HCT116 (cell line): ENCODE measurements around the gene SCNN1B. TPM values are rescaled to one million over a fixed set of nuclear protein-coding genes. Genes with fewer than 3 reads are reported as not detected.

Source experiments
- ATAC-seq: fragments of 200-7000 bp; cut with Tn5 transposase; 2 replicates; pipeline ENCODE4 v1.9.1; 2020; ENCODE audit warnings: mild to moderate bottlenecking, moderate library complexity
- BruUV-seq: library from RNA; stranded (reverse); fragments of 400-500 nt; replicated peaks from 2 replicates; lab custom pipeline; 2021; lab: Mats Ljungman, UMichigan
- CTCF ChIA-PET: fragments of 300-600 bp; sonication (Branson Sonifier 250); formaldehyde crosslinking; loops from one replicate; lab custom pipeline; 2021; ENCODE audit warnings: antibody characterized with exemption; lab: Charles Lee
- POLR2A ChIA-PET: fragments of 300-600, 350-600 bp; sonication (Branson Sonifier 250); formaldehyde crosslinking; loops from one replicate; lab custom pipeline; 2021; ENCODE audit warnings: antibody characterized with exemption; lab: Charles Lee
- RAD21 ChIA-PET, 2 experiments: fragments of 300-600 bp; sonication (Branson Sonifier 250); formaldehyde crosslinking; loops; one replicate each; lab custom pipeline; 2023; ENCODE audit warnings: low total read pairs in 2 of 2; ENCODE audit not compliant: uncharacterized antibody in 2 of 2, unreplicated experiment in 2 of 2, low non-redundant PET in 1 of 2; lab: Charles Lee
- DNase-seq: peaks from one replicate; pipeline ENCODE4 v3.0.0-alpha.2; 2010; ENCODE audit warnings: low read depth, low spot score
- H2AFZ ChIP-seq: fragments of 200-600 bp; shearing (Covaris generic), sonication (generic); 2 replicates; pipeline ENCODE4 v1.6.1; 2017; ENCODE audit warnings: low read depth, mixed run types, mixed read lengths, antibody characterized with exemption, low read length; ENCODE audit not compliant: poor library complexity, severe bottlenecking
- H3K27ac ChIP-seq: 2 replicates; pipeline ENCODE4 v1.5.1; 2012; ENCODE audit warnings: low read depth, low read length
- H3K27me3 ChIP-seq: fragments of 200-600 bp; sonication (generic); 2 replicates; pipeline ENCODE4 v1.6.1; 2016; ENCODE audit warnings: mixed run types, low read length, mixed read lengths; ENCODE audit not compliant: insufficient read depth
- H3K36me3 ChIP-seq, 2 experiments: fragments of 200-500 bp in 1 of 2; fragments of 200-600 bp in 1 of 2; sonication (Bioruptor generic) in 1 of 2; sonication (generic) in 1 of 2; 2 replicates each; pipeline versions ENCODE4 v1.5.1 to v1.6.1; 2014 to 2016; ENCODE audit warnings: low read length in 2 of 2, inconsistent platforms in 1 of 2, mixed read lengths in 1 of 2, mixed run types in 1 of 2; ENCODE audit not compliant: insufficient read depth in 2 of 2, control insufficient read depth in 1 of 2
- H3K4me1 ChIP-seq, 2 experiments: fragments of 200-600 bp in 1 of 2; sonication (generic) in 1 of 2; 2 replicates each; pipeline versions ENCODE4 v1.5.1 to v1.6.1; 2012 to 2017; ENCODE audit warnings: low read length in 2 of 2, inconsistent platforms in 1 of 2, mild to moderate bottlenecking in 1 of 2, mixed read lengths in 1 of 2, mixed run types in 1 of 2, moderate library complexity in 1 of 2; ENCODE audit not compliant: insufficient read depth in 2 of 2, control insufficient read depth in 1 of 2
- H3K4me2 ChIP-seq: fragments of 200-600 bp; sonication (generic); 2 replicates; pipeline ENCODE4 v1.6.1; 2017; ENCODE audit warnings: mixed run types, low read length, mixed read lengths
- H3K4me3 ChIP-seq, 2 experiments: fragments of 200-600 bp in 1 of 2; sonication (generic) in 1 of 2; replicated peaks in 1 of 2; 2 replicates each; pipeline ENCODE4 v1.5.1; 2011 to 2016; ENCODE audit warnings: low read length in 2 of 2, control low read depth in 1 of 2, low read depth in 1 of 2, mild to moderate bottlenecking in 1 of 2, mixed read lengths in 1 of 2, mixed run types in 1 of 2
- H3K79me2 ChIP-seq: fragments of 200-600 bp; sonication (generic); 2 replicates; pipeline ENCODE4 v1.6.1; 2017; ENCODE audit warnings: mild to moderate bottlenecking, mixed run types, low read length, moderate library complexity, mixed read lengths; ENCODE audit not compliant: insufficient read depth
- H3K9ac ChIP-seq: fragments of 200-600 bp; sonication (generic); 2 replicates; pipeline ENCODE4 v1.6.1; 2016; ENCODE audit warnings: low read length, mixed read lengths
- H3K9me2 ChIP-seq: fragments of 200-600 bp; sonication (generic), shearing (Covaris generic); 2 replicates; pipeline ENCODE4 v1.6.1; 2017; ENCODE audit warnings: mixed run types, mild to moderate bottlenecking, moderate library complexity; ENCODE audit not compliant: insufficient read depth
- H3K9me3 ChIP-seq, 2 experiments: fragments of 200-500 bp in 1 of 2; fragments of 200-600 bp in 1 of 2; sonication (Bioruptor generic) in 1 of 2; sonication (generic) in 1 of 2; 2 replicates each; pipeline ENCODE4 v1.6.1; 2014 to 2017; ENCODE audit warnings: low read length in 2 of 2, mixed read lengths in 2 of 2, inconsistent platforms in 1 of 2, low read depth in 1 of 2, mild to moderate bottlenecking in 1 of 2, mixed run types in 1 of 2, moderate library complexity in 1 of 2; ENCODE audit not compliant: control insufficient read depth in 1 of 2, insufficient read depth in 1 of 2
- H4K20me1 ChIP-seq: fragments of 200-600 bp; sonication (generic), shearing (Covaris generic); 2 replicates; pipeline ENCODE4 v1.6.1; 2017; ENCODE audit warnings: mixed run types, mild to moderate bottlenecking, moderate library complexity; ENCODE audit not compliant: insufficient read depth
- EGR1 ChIP-seq: IDR thresholded peaks from 2 replicates; pipeline ENCODE4 v1.6.1; 2012; ENCODE audit warnings: low read depth
- ELF1 ChIP-seq: IDR thresholded peaks from 2 replicates; pipeline ENCODE4 v1.6.1; 2012; ENCODE audit warnings: low read depth, borderline replicate concordance
- EZH2phosphoT487 ChIP-seq: fragments of 200-600 bp; IDR thresholded peaks from 2 replicates; pipeline ENCODE4 v1.6.1; 2018; ENCODE audit warnings: antibody characterized with exemption, borderline replicate concordance
- FOSL1 ChIP-seq: IDR thresholded peaks from 2 replicates; pipeline ENCODE4 v1.6.1; 2012; ENCODE audit warnings: low read depth
- MAX ChIP-seq: IDR thresholded peaks from 2 replicates; pipeline ENCODE4 v1.6.1; 2012
- POLR2AphosphoS5 ChIP-seq: IDR thresholded peaks from 2 replicates; pipeline ENCODE4 v1.6.1; 2011; ENCODE audit warnings: mild to moderate bottlenecking, low read depth, low read length, moderate library complexity
- RAD21 ChIP-seq: IDR thresholded peaks from 2 replicates; pipeline ENCODE4 v1.6.1; 2012; ENCODE audit warnings: low read depth, mild to moderate bottlenecking
- REST ChIP-seq: IDR thresholded peaks from 2 replicates; pipeline ENCODE4 v1.6.1; 2012; ENCODE audit warnings: low read depth
- SRF ChIP-seq: IDR thresholded peaks from 2 replicates; pipeline ENCODE4 v1.6.1; 2012; ENCODE audit warnings: low read depth
- TCF7L2 ChIP-seq: IDR thresholded peaks from 2 replicates; pipeline ENCODE4 v1.7.0; 2011; ENCODE audit warnings: borderline replicate concordance, inconsistent platforms; ENCODE audit not compliant: insufficient read depth, insufficient read length; ENCODE audit errors: extremely low read depth
- ZFX ChIP-seq: fragments of 450-650 bp; IDR thresholded peaks from 2 replicates; pipeline ENCODE4 v1.6.1; 2017
- intact Hi-C: fragments of 100-400 bp; cut with micrococcal nuclease; formaldehyde crosslinking; loops from 2 replicates; pipeline ENCODE4 v1.10.0; 2022
- total RNA-seq: library from RNA; stranded (reverse); gene quantifications from one replicate; pipeline ENCODE4 v1.2.1, GENCODE V29; 2021; ENCODE audit not compliant: unreplicated experiment
- TF ChIP-seq, protein P1 (sequence below), 3 experiments: fragments of 200-600 bp in 1 of 3; sonication (generic) in 1 of 3; IDR thresholded peaks in 2 of 3; conservative IDR thresholded peaks in 1 of 3; 2 replicates each; pipeline ENCODE4 v1.5.1; 2012 to 2017; ENCODE audit warnings: low read depth in 2 of 3, low read length in 2 of 3, antibody characterized with exemption in 1 of 3, borderline replicate concordance in 1 of 3, control low read depth in 1 of 3, mild to moderate bottlenecking in 1 of 3, mixed read lengths in 1 of 3, mixed run types in 1 of 3, moderate library complexity in 1 of 3; ENCODE audit not compliant: insufficient read depth in 1 of 3
- TF ChIP-seq, protein P2 (sequence below): IDR thresholded peaks from 2 replicates; pipeline ENCODE4 v1.6.1; 2012

Gene SCNN1B
- total RNA-seq, 1 experiment from 2014 or later = 0.37 TPM

DNA sequence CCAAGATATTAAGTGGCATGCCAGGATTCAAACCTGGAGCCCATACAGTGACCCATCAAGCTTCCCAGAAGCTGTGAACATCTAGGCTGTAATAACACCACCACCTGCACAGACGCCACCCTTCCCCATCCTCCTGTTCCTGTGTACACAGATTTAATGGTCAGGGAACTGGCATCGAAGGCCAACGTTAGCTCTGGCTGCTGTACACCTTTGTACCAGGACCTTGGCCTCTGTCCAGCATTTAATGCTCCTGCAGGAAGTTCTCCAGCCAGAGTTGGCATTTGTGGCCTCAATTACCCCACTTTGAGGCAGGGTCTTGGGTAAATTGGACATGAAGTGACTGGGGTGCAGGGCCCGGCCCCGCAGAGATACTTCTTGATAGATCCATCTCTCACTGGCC lies 49.3 kb downstream of the SCNN1B start:
- POLR2A ChIA-PET = no interaction called here
- H3K79me2 ChIP-seq = no peaks in the 10 kb centered on the region
- no peak overlapping the region for H3K4me2 ChIP-seq
- ATAC-seq = no peak
- H3K36me3 ChIP-seq = no peaks in the 10 kb centered on the region
- intact Hi-C loops = no loop called here
- DNase-seq = no peak
- no peaks in the 10 kb centered on the region for H3K27me3 ChIP-seq
- H3K4me3 ChIP-seq = no peak overlapping the region
- H3K9me2 ChIP-seq = no peaks in the 10 kb centered on the region
- CTCF ChIA-PET = no interaction called here
- RAD21 ChIA-PET = no interaction called here
- H3K4me1 ChIP-seq = no peaks in the 10 kb centered on the region
- no TSS peak for BruUV-seq
- no peaks in the 10 kb centered on the region for H4K20me1 ChIP-seq
- no peak overlapping the region for H3K9ac ChIP-seq
- H2AFZ ChIP-seq = no peak overlapping the region
- H3K9me3 ChIP-seq = no peaks in the 10 kb centered on the region
- H3K27ac ChIP-seq = no peak overlapping the region
- TF ChIP-seq SRF (no peak), ELF1 (no peak), FOSL1 (no peak), POLR2AphosphoS5 (no peak), MAX (no peak), RAD21 (no peak), TCF7L2 (no peak), REST (no peak), EZH2phosphoT487 (no peak), EGR1 (no peak), ZFX (no peak)
- TF ChIP-seq, protein P1, sequence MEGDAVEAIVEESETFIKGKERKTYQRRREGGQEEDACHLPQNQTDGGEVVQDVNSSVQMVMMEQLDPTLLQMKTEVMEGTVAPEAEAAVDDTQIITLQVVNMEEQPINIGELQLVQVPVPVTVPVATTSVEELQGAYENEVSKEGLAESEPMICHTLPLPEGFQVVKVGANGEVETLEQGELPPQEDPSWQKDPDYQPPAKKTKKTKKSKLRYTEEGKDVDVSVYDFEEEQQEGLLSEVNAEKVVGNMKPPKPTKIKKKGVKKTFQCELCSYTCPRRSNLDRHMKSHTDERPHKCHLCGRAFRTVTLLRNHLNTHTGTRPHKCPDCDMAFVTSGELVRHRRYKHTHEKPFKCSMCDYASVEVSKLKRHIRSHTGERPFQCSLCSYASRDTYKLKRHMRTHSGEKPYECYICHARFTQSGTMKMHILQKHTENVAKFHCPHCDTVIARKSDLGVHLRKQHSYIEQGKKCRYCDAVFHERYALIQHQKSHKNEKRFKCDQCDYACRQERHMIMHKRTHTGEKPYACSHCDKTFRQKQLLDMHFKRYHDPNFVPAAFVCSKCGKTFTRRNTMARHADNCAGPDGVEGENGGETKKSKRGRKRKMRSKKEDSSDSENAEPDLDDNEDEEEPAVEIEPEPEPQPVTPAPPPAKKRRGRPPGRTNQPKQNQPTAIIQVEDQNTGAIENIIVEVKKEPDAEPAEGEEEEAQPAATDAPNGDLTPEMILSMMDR (IDR thresholded peaks at IDR 0.05 in 2 of 3, conservative IDR thresholded peaks at IDR 0.05 in 1 of 3; ENCODE audit: borderline replicate concordance in 1 of 3, insufficient read depth in 1 of 3, low read depth in 2 of 3, low read length in 2 of 3) = no peak
- TF ChIP-seq, protein P2, sequence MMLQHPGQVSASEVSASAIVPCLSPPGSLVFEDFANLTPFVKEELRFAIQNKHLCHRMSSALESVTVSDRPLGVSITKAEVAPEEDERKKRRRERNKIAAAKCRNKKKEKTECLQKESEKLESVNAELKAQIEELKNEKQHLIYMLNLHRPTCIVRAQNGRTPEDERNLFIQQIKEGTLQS = no peak
